ENCODE data around the gene SORCS2.
A peak's percentile ranks its signal among the peaks of the same experiment; 100 is the strongest.

SORCS2 gene

GRCh38 chr4:7328913-7329638 lies 136.7 kb downstream of the SORCS2 start:
- DNase-seq (ENCODE audit: extremely low spot score, insufficient read length, low read depth): no peak
- no peak for FAIRE-seq

GRCh38 chr4:7330031-7330596 lies 137.8 kb downstream of the SORCS2 start:
- FAIRE-seq: no peak
- DNase-seq (ENCODE audit: extremely low spot score, insufficient read length, low read depth): no peak

- FAIRE-seq (no peak), DNase-seq (ENCODE audit: extremely low spot score, insufficient read length, low read depth) (no peak)
Measured at GRCh38 chr4:7330811-7331681, 138.7 kb downstream of the SORCS2 start.

GRCh38 chr4:7331682-7332000 lies 139.3 kb downstream of the SORCS2 start:
- no peak for DNase-seq (ENCODE audit: extremely low spot score, insufficient read length, low read depth)
- FAIRE-seq: no peak

- DNase-seq (ENCODE audit: extremely low spot score, insufficient read length, low read depth) (no peak), FAIRE-seq (no peak)
Measured at GRCh38 chr4:7332216-7333023, 140.1 kb downstream of the SORCS2 start.

GRCh38 chr4:7333024-7333780 lies 140.9 kb downstream of the SORCS2 start:
- FAIRE-seq (no peak), DNase-seq (ENCODE audit: extremely low spot score, insufficient read length, low read depth) (no peak)

- FAIRE-seq: no peak
- no peak for DNase-seq (ENCODE audit: extremely low spot score, insufficient read length, low read depth)
Measured at GRCh38 chr4:7333801-7334421, 141.6 kb downstream of the SORCS2 start.

- DNase-seq (ENCODE audit: extremely low spot score, insufficient read length, low read depth) (no peak), FAIRE-seq (no peak)
Measured at GRCh38 chr4:7334521-7335275, 142.4 kb downstream of the SORCS2 start.

- FAIRE-seq (peak; percentile 71), DNase-seq (ENCODE audit: extremely low spot score, insufficient read length, low read depth) (peak; percentile 51)
Measured at GRCh38 chr4:7335344-7336066, 143.2 kb downstream of the SORCS2 start.

GRCh38 chr4:7336067-7336569 lies 143.8 kb downstream of the SORCS2 start:
- FAIRE-seq (no peak), DNase-seq (ENCODE audit: extremely low spot score, insufficient read length, low read depth) (no peak)

- FAIRE-seq: no peak
- no peak for DNase-seq (ENCODE audit: extremely low spot score, insufficient read length, low read depth)
Measured at GRCh38 chr4:7336732-7337131, 144.4 kb downstream of the SORCS2 start.

GRCh38 chr4:7337196-7338058 lies 145.1 kb downstream of the SORCS2 start:
- FAIRE-seq (no peak), DNase-seq (ENCODE audit: extremely low spot score, insufficient read length, low read depth) (no peak)

GRCh38 chr4:7338059-7338452 lies 145.7 kb downstream of the SORCS2 start:
- FAIRE-seq: no peak

GRCh38 chr4:7338876-7339623 lies 146.7 kb downstream of the SORCS2 start:
- DNase-seq (ENCODE audit: extremely low spot score, insufficient read length, low read depth) (no peak), FAIRE-seq (no peak)

More at GRCh38 chr4:7338059-7338452, 145.7 kb downstream of the SORCS2 start:
- DNase-seq (ENCODE audit: extremely low spot score, insufficient read length, low read depth): no peak

- DNase-seq (ENCODE audit: extremely low spot score, insufficient read length, low read depth) (no peak), FAIRE-seq (no peak)
Measured at GRCh38 chr4:7339751-7340552, 147.6 kb downstream of the SORCS2 start.
